SK-N-SH treated with all-trans-retinoic acid at 6 μM for 48 hours (cell line): ENCODE results near the gene SLC38A3.

Source experiments
- ATAC-seq: fragments of 200-7000 bp; cut with Tn5 transposase; 3 replicates; pipeline ENCODE4 v1.9.1; 2020; ENCODE audit warnings: mild to moderate bottlenecking, moderate library complexity
- ARNTL ChIP-seq: fragments of 450-650 bp; formaldehyde crosslinking; IDR thresholded peaks from 2 replicates; pipeline ENCODE4 v1.5.0; 2020; ENCODE audit warnings: low read depth, mild to moderate bottlenecking, moderate library complexity, borderline replicate concordance
- CSDC2 ChIP-seq: fragments of 250-450 bp; sonication (Bioruptor Pico); IDR thresholded peaks from 2 replicates; pipeline ENCODE4 v1.5.0; 2020; ENCODE audit warnings: mild to moderate bottlenecking, moderate library complexity
- ESRRG ChIP-seq: fragments of 250-450 bp; sonication (Bioruptor Pico); IDR thresholded peaks from 2 replicates; pipeline ENCODE4 v1.6.1; 2021; ENCODE audit warnings: mild to moderate bottlenecking
- GLIS3 ChIP-seq: fragments of 250-450 bp; sonication (Bioruptor Pico); IDR thresholded peaks from 2 replicates; pipeline ENCODE4 v1.5.0; 2020; ENCODE audit warnings: mild to moderate bottlenecking, moderate library complexity
- ISL1 ChIP-seq: fragments of 250-450 bp; sonication (Bioruptor Pico); IDR thresholded peaks from 2 replicates; pipeline ENCODE4 v2.1.2; 2022; ENCODE audit warnings: mild to moderate bottlenecking, moderate library complexity
- OSR1 ChIP-seq: fragments of 250-450 bp; sonication (Bioruptor Pico); IDR thresholded peaks from 2 replicates; pipeline ENCODE4 v1.8.0; 2022; ENCODE audit warnings: moderate library complexity, mild to moderate bottlenecking, inconsistent platforms
- PPARA ChIP-seq: fragments of 250-450 bp; sonication (Bioruptor Pico); IDR thresholded peaks from 2 replicates; pipeline ENCODE4 v1.5.0; 2020; ENCODE audit warnings: mild to moderate bottlenecking, borderline replicate concordance
- RARB ChIP-seq: fragments of 250-450 bp; sonication (Bioruptor Pico); IDR thresholded peaks from 2 replicates; pipeline ENCODE4 v1.8.0; 2021; ENCODE audit warnings: mild to moderate bottlenecking, moderate library complexity
- SNAI2 ChIP-seq: fragments of 250-450 bp; sonication (Bioruptor Pico); IDR thresholded peaks from 2 replicates; pipeline ENCODE4 v1.5.0; 2020; ENCODE audit warnings: mild to moderate bottlenecking, moderate library complexity
- TCF4 ChIP-seq: fragments of 250-450 bp; sonication (Bioruptor Pico); IDR thresholded peaks from 2 replicates; pipeline ENCODE4 v1.8.0; 2021; ENCODE audit warnings: mild to moderate bottlenecking, moderate library complexity, borderline replicate concordance
- TOX ChIP-seq: fragments of 250-450 bp; sonication (Bioruptor Pico); IDR thresholded peaks from 2 replicates; pipeline ENCODE4 v1.8.0; 2021; ENCODE audit warnings: mild to moderate bottlenecking, moderate library complexity, borderline replicate concordance
- ZC3H10 ChIP-seq: fragments of 250-450 bp; sonication (Bioruptor Pico); IDR thresholded peaks from 2 replicates; pipeline ENCODE4 v1.5.1; 2021; ENCODE audit warnings: mild to moderate bottlenecking, moderate library complexity
- ZFP3 ChIP-seq: fragments of 250-450 bp; sonication (Bioruptor Pico); IDR thresholded peaks from 2 replicates; pipeline ENCODE4 v1.5.0; 2020; ENCODE audit warnings: mild to moderate bottlenecking, moderate library complexity
- ZFP30 ChIP-seq: fragments of 450-650 bp; formaldehyde crosslinking; IDR thresholded peaks from 2 replicates; pipeline ENCODE4 v1.5.0; 2022; ENCODE audit warnings: mild to moderate bottlenecking, moderate library complexity
- ZNF565 ChIP-seq: fragments of 450-650 bp; formaldehyde crosslinking; conservative IDR thresholded peaks from 2 replicates; pipeline ENCODE4 v1.5.0; 2020; ENCODE audit warnings: low read depth, mild to moderate bottlenecking, moderate library complexity
- ZNF70 ChIP-seq: fragments of 450-650 bp; formaldehyde crosslinking; IDR thresholded peaks from 2 replicates; pipeline ENCODE4 v1.5.0; 2020; ENCODE audit warnings: mild to moderate bottlenecking, moderate library complexity
- ZNF8 ChIP-seq: fragments of 450-650 bp; formaldehyde crosslinking; IDR thresholded peaks from 2 replicates; pipeline ENCODE4 v1.5.0; 2020; ENCODE audit warnings: mild to moderate bottlenecking, moderate library complexity
- TF ChIP-seq, protein P1 (sequence below): fragments of 250-450 bp; sonication (Bioruptor Pico); IDR thresholded peaks from 2 replicates; pipeline ENCODE4 v1.8.0; 2020; ENCODE audit warnings: mild to moderate bottlenecking, moderate library complexity, borderline replicate concordance
- TF ChIP-seq, protein P2 (sequence below): fragments of 250-450 bp; sonication (Bioruptor Pico); IDR thresholded peaks from 2 replicates; pipeline ENCODE4 v1.5.0; 2020; ENCODE audit warnings: mild to moderate bottlenecking, moderate library complexity
- TF ChIP-seq, protein P3 (sequence below): fragments of 250-450 bp; sonication (Bioruptor Pico); IDR thresholded peaks from 2 replicates; pipeline ENCODE4 v1.5.1; 2021; ENCODE audit warnings: mild to moderate bottlenecking, moderate library complexity

The SLC38A3 gene

DNA sequence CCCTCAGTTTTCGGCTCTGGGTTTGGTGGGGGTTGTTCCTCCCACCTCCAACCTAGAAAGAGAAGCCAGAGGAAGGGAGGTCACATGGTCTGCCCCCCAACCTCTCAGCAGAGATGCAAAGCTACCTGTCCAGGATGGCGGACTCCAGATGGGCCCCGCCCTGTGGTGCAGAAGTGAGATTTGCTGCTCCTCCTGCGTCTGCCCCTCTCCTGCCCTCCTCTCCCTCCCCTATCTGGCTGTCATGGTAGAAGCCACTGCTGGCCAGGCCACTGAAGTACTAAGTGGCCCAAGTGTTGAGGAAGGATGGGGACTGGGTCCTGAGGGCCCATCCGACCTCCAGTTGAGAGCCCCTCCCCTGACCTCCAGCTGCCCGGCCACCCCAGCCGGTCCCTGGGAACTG lies 61.8 kb downstream of the SLC38A3 start:
- TF ChIP-seq CSDC2 (no peak), OSR1 (CRISPR knock-in tag) (no peak), RARB (no peak), ZFP3 (CRISPR knock-in tag) (no peak), ESRRG (CRISPR knock-in tag) (no peak), ZC3H10 (CRISPR knock-in tag) (no peak), ZFP30 (CRISPR knock-in tag) (no peak), ARNTL (CRISPR knock-in tag) (no peak)
- TF ChIP-seq, protein P1, sequence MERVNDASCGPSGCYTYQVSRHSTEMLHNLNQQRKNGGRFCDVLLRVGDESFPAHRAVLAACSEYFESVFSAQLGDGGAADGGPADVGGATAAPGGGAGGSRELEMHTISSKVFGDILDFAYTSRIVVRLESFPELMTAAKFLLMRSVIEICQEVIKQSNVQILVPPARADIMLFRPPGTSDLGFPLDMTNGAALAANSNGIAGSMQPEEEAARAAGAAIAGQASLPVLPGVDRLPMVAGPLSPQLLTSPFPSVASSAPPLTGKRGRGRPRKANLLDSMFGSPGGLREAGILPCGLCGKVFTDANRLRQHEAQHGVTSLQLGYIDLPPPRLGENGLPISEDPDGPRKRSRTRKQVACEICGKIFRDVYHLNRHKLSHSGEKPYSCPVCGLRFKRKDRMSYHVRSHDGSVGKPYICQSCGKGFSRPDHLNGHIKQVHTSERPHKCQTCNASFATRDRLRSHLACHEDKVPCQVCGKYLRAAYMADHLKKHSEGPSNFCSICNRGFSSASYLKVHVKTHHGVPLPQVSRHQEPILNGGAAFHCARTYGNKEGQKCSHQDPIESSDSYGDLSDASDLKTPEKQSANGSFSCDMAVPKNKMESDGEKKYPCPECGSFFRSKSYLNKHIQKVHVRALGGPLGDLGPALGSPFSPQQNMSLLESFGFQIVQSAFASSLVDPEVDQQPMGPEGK (CRISPR knock-in tag) = no peak
- TF ChIP-seq, protein P2, sequence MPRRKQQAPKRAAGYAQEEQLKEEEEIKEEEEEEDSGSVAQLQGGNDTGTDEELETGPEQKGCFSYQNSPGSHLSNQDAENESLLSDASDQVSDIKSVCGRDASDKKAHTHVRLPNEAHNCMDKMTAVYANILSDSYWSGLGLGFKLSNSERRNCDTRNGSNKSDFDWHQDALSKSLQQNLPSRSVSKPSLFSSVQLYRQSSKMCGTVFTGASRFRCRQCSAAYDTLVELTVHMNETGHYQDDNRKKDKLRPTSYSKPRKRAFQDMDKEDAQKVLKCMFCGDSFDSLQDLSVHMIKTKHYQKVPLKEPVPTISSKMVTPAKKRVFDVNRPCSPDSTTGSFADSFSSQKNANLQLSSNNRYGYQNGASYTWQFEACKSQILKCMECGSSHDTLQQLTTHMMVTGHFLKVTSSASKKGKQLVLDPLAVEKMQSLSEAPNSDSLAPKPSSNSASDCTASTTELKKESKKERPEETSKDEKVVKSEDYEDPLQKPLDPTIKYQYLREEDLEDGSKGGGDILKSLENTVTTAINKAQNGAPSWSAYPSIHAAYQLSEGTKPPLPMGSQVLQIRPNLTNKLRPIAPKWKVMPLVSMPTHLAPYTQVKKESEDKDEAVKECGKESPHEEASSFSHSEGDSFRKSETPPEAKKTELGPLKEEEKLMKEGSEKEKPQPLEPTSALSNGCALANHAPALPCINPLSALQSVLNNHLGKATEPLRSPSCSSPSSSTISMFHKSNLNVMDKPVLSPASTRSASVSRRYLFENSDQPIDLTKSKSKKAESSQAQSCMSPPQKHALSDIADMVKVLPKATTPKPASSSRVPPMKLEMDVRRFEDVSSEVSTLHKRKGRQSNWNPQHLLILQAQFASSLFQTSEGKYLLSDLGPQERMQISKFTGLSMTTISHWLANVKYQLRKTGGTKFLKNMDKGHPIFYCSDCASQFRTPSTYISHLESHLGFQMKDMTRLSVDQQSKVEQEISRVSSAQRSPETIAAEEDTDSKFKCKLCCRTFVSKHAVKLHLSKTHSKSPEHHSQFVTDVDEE (CRISPR knock-in tag) = no peak
- no peak for ATAC-seq

DNA sequence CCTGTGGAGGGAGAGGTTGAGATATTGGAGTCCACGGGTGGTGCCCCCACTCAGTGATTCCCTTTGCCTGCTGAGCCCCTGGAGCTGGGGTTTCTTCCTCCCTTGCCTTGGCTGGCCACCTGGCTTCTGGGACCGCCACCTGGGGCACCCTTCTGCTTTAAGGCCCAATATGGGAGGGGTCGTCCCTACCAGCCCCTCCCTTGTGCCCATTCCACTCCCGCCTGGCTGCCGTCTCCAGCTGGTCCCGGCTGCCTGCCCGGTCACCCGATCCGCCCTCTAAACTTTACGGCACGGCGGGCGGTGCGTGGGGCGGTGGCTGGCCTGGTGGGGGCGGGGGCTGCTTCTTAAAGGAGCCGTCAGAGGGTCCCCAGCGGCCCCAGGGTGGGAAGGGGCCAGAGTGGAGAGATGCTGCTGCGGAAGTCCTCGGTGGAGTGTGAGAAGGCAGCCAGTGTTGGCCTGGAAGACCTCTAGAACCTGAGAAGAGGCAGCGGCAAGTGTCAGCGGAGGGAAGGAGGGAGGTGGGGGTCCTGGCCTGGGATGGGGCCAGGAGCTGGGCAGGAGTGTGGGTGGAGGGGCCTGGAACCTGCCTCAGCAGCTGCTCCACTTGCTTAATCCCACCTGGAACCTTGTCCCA lies 62.3 kb downstream of the SLC38A3 start:
- ATAC-seq = 0 out of 3 replicates have a peak, but pooled peaks have one; percentile 2
- TF ChIP-seq, protein P3, sequence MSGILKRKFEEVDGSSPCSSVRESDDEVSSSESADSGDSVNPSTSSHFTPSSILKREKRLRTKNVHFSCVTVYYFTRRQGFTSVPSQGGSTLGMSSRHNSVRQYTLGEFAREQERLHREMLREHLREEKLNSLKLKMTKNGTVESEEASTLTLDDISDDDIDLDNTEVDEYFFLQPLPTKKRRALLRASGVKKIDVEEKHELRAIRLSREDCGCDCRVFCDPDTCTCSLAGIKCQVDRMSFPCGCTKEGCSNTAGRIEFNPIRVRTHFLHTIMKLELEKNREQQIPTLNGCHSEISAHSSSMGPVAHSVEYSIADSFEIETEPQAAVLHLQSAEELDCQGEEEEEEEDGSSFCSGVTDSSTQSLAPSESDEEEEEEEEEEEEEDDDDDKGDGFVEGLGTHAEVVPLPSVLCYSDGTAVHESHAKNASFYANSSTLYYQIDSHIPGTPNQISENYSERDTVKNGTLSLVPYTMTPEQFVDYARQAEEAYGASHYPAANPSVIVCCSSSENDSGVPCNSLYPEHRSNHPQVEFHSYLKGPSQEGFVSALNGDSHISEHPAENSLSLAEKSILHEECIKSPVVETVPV (CRISPR knock-in tag) = no peak
- TF ChIP-seq OSR1 (CRISPR knock-in tag) (no peak), GLIS3 (no peak), ESRRG (CRISPR knock-in tag) (no peak), SNAI2 (CRISPR knock-in tag) (no peak), ZNF70 (CRISPR knock-in tag) (no peak)
- TF ChIP-seq, protein P2 (CRISPR knock-in tag) = no peak
- TF ChIP-seq, all 23 proteins: peak for 0

DNA sequence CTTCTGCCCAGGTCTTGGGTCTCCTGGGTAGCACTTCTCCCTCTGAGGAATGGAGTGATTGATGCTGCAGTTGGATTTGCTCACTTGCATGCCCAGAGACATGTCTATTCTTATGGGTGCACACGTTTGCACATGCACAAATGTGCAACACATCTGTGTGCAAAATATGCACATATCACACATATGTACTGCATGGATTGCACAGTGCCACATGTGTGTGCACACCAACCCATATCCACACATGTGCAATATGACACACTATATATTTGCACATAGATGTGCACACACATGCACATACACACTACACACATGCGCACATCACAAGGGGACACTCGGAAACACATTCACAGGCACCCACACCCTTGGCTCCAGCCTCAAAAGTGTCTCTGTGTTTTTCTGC lies 63.2 kb downstream of the SLC38A3 start:
- ATAC-seq = no peak
- TF ChIP-seq TCF4 (CRISPR knock-in tag) (no peak), PPARA (no peak), ZNF70 (CRISPR knock-in tag) (no peak), ZFP30 (CRISPR knock-in tag) (no peak), SNAI2 (CRISPR knock-in tag) (no peak), ZNF8 (CRISPR knock-in tag) (no peak), ESRRG (CRISPR knock-in tag) (no peak), TOX (CRISPR knock-in tag) (no peak), RARB (no peak), ISL1 (no peak), OSR1 (CRISPR knock-in tag) (no peak), ZNF565 (CRISPR knock-in tag) (no peak), ZC3H10 (CRISPR knock-in tag) (no peak), CSDC2 (no peak)
- TF ChIP-seq, protein P2 (CRISPR knock-in tag) = no peak
